ENCODE measurements around the gene SRRM3. TPM values are rescaled to one million over a fixed set of nuclear protein-coding genes. Genes with fewer than 3 reads are reported as not detected.

SRRM3 gene
- polyA plus RNA-seq, 1 donor (not counting 4 experiments of a cell fraction or from before 2014, with no cell fraction given), result 0.30 TPM

DNA sequence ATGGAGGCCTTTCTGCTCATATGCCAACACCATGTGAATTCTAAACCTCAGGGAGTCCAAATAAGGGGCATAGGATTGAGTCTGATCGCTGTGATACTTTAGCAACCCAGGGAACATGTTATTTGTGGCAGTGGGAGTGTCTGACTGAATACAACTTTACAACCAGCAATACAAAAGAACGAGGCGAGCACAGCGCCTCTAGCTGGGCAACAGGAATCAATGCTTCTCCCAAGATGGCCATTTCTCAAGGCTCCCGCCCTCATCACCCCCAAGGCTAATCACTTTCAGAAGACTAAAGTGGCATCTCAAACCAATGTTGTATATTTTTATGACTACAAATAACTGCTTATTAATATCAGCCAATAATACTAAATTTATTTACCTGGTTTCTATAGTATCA, 129.0 kb downstream of the SRRM3 start:
- H3K9ac ChIP-seq (ENCODE audit: control insufficient read depth, extremely low read depth, insufficient read depth, low read length), result no peak overlapping the region
- H3K9me1 ChIP-seq (ENCODE audit: control insufficient read depth, extremely low read depth, insufficient read depth, low read length), result peaks cover 7% of the 10 kb centered on the region
- no peak overlapping the region for H3K4me3 ChIP-seq (ENCODE audit: control insufficient read depth in 2 of 3, extremely low read depth in 1 of 3, insufficient read depth in 2 of 3, low read depth in 1 of 3, low read length in 3 of 3)
- peaks cover 47 to 56% of the 10 kb centered on the region in 2 experiments for H3K36me3 ChIP-seq (ENCODE audit: control insufficient read depth in 2 of 2, extremely low read depth in 1 of 2, insufficient read depth in 2 of 2, low read length in 2 of 2)
- peaks cover 13% of the 10 kb centered on the region for H3K4me1 ChIP-seq (ENCODE audit: control insufficient read depth, extremely low read depth, insufficient read depth, low read length)
- H3K79me2 ChIP-seq (ENCODE audit: control insufficient read depth, insufficient read depth, low read length), result peaks cover 94% of the 10 kb centered on the region
- H3K9me3 ChIP-seq (ENCODE audit: control insufficient read depth, low read depth, low read length), result no peaks in the 10 kb centered on the region
- H3K4me2 ChIP-seq (ENCODE audit: control insufficient read depth, extremely low read depth, insufficient read depth, low read depth, low read length), result no peak overlapping the region
- dilution Hi-C loops (cut with MboI; ENCODE audit: extremely low pct_ligation_motif_present, low sequenced_read_pairs), result no loop called here
- peaks cover 66% of the 10 kb centered on the region for H4K20me1 ChIP-seq (ENCODE audit: control insufficient read depth, extremely low read depth, insufficient read depth, low read length)
- no peaks in the 10 kb centered on the region for H3K27me3 ChIP-seq (ENCODE audit: control insufficient read depth, extremely low read depth, insufficient read depth, low read length)
- FAIRE-seq, result no peak
- no peak overlapping the region for H3K27ac ChIP-seq (ENCODE audit: control insufficient read depth, insufficient read depth, low read length)
- H2AFZ ChIP-seq (ENCODE audit: control insufficient read depth, low read length), result no peak overlapping the region
- TF ChIP-seq, protein P1, sequence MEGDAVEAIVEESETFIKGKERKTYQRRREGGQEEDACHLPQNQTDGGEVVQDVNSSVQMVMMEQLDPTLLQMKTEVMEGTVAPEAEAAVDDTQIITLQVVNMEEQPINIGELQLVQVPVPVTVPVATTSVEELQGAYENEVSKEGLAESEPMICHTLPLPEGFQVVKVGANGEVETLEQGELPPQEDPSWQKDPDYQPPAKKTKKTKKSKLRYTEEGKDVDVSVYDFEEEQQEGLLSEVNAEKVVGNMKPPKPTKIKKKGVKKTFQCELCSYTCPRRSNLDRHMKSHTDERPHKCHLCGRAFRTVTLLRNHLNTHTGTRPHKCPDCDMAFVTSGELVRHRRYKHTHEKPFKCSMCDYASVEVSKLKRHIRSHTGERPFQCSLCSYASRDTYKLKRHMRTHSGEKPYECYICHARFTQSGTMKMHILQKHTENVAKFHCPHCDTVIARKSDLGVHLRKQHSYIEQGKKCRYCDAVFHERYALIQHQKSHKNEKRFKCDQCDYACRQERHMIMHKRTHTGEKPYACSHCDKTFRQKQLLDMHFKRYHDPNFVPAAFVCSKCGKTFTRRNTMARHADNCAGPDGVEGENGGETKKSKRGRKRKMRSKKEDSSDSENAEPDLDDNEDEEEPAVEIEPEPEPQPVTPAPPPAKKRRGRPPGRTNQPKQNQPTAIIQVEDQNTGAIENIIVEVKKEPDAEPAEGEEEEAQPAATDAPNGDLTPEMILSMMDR (optimal IDR thresholded peaks at IDR 0.05 in 1 of 3, IDR thresholded peaks at IDR 0.05 in 1 of 3, conservative IDR thresholded peaks at IDR 0.05 in 1 of 3; ENCODE audit: extremely low read depth in 1 of 3, insufficient read depth in 2 of 3, low read length in 3 of 3), result peak in 1 of 3 experiments; percentile 11
- no peak for TF ChIP-seq EZH2 (IDR thresholded peaks at IDR 0.05; ENCODE audit: low read length)
- DNase-seq (ENCODE audit: low read depth, low spot score), result no peak

DNA sequence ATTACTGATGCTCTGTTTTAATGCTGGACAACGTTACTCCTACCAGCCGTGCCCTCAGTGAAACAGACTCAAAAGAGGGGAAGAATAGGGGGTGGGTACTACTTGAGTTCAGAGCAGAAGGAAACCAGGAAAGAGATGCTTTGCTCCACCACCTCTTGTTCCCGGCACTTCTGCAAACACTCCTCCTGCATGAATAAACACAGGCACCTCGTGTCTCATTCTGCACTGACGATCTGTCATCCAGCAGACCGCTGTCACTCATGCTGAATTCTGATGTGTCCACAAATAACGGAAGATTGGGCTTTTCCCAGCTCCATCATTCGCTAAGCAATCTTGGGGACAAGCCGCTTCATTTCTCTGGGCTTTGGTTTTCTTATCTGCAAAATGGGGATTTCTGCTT, 130.4 kb downstream of the SRRM3 start:
- dilution Hi-C loops (cut with MboI; ENCODE audit: extremely low pct_ligation_motif_present, low sequenced_read_pairs), result no loop called here
- Histone ChIP-seq H4K20me1 (ENCODE audit: control insufficient read depth, extremely low read depth, insufficient read depth, low read length) (peaks cover 66% of the 10 kb centered on the region), H2AFZ (ENCODE audit: control insufficient read depth, low read length) (no peak overlapping the region), H3K4me3 (ENCODE audit: control insufficient read depth in 2 of 3, extremely low read depth in 1 of 3, insufficient read depth in 2 of 3, low read depth in 1 of 3, low read length in 3 of 3) (no peak overlapping the region), H3K9me1 (ENCODE audit: control insufficient read depth, extremely low read depth, insufficient read depth, low read length) (peaks cover 9% of the 10 kb centered on the region), H3K4me2 (ENCODE audit: control insufficient read depth, extremely low read depth, insufficient read depth, low read depth, low read length) (no peak overlapping the region), H3K4me1 (ENCODE audit: control insufficient read depth, extremely low read depth, insufficient read depth, low read length) (peaks cover 15% of the 10 kb centered on the region), H3K27me3 (ENCODE audit: control insufficient read depth, extremely low read depth, insufficient read depth, low read length) (no peaks in the 10 kb centered on the region), H3K27ac (ENCODE audit: control insufficient read depth, insufficient read depth, low read length) (no peak overlapping the region), H3K9me3 (ENCODE audit: control insufficient read depth, low read depth, low read length) (no peaks in the 10 kb centered on the region), H3K9ac (ENCODE audit: control insufficient read depth, extremely low read depth, insufficient read depth, low read length) (no peak overlapping the region), H3K79me2 (ENCODE audit: control insufficient read depth, insufficient read depth, low read length) (peaks cover 96% of the 10 kb centered on the region), H3K36me3 (ENCODE audit: control insufficient read depth in 2 of 2, extremely low read depth in 1 of 2, insufficient read depth in 2 of 2, low read length in 2 of 2) (peaks cover 41 to 55% of the 10 kb centered on the region in 2 experiments)
- FAIRE-seq (no peak), DNase-seq (ENCODE audit: low read depth, low spot score) (no peak)
- TF ChIP-seq EZH2 (IDR thresholded peaks at IDR 0.05; ENCODE audit: low read length), result no peak
- TF ChIP-seq, protein P1 (optimal IDR thresholded peaks at IDR 0.05 in 1 of 3, IDR thresholded peaks at IDR 0.05 in 1 of 3, conservative IDR thresholded peaks at IDR 0.05 in 1 of 3; ENCODE audit: extremely low read depth in 1 of 3, insufficient read depth in 2 of 3, low read length in 3 of 3), result no peak
